Thyroid gland (tissue), 4 donors: ENCODE results near the gene NPBWR2. TPM values are rescaled to one million over a fixed set of nuclear protein-coding genes. Genes with fewer than 3 reads are reported as not detected.

Experiments used
- DNase-seq, 2 donors: peaks; one replicate each; pipeline ENCODE4 v3.0.0-alpha.2; 2019
- H3K27ac ChIP-seq, 3 donors: fragments of 200-600 bp; sonication (generic); 1 replicate in 2 of 3; 2 replicates in 1 of 3; pipeline ENCODE4 v1.5.1; 2016 to 2019; ENCODE audit warnings: mild to moderate bottlenecking in 1 of 3, moderate library complexity in 1 of 3
- H3K27me3 ChIP-seq: fragments of 200-600 bp; sonication (generic); one replicate; pipeline ENCODE4 v1.5.1; 2019
- H3K36me3 ChIP-seq, 2 donors: fragments of 200-600 bp; sonication (generic); one replicate each; pipeline ENCODE4 v1.5.1; 2016 to 2019
- H3K4me1 ChIP-seq, 2 donors: fragments of 200-600 bp; sonication (generic); one replicate each; pipeline ENCODE4 v1.5.1; 2017 to 2019
- H3K4me3 ChIP-seq, 3 donors: fragments of 200-600 bp; sonication (generic); replicated peaks in 1 of 3; 1 replicate in 2 of 3; 2 replicates in 1 of 3; pipeline ENCODE4 v1.5.1; 2016; ENCODE audit warnings: mild to moderate bottlenecking in 1 of 3
- H3K9me3 ChIP-seq: fragments of 200-600 bp; sonication (generic); one replicate; pipeline ENCODE4 v1.5.1; 2017
- CTCF ChIP-seq, 6 experiments: fragments of 200-600 bp in 3 of 6; fragments of 450-650 bp in 3 of 6; sonication (generic) in 3 of 6; IDR thresholded peaks; one replicate each; pipeline ENCODE4 v1.5.1; 2016 to 2019; ENCODE audit warnings: antibody characterized with exemption in 6 of 6, mild to moderate bottlenecking in 2 of 6, inconsistent platforms in 1 of 6, moderate library complexity in 1 of 6
- POLR2A ChIP-seq, 2 donors: fragments of 450-650 bp; IDR thresholded peaks; one replicate each; pipeline ENCODE4 v1.6.1; 2017; ENCODE audit warnings: antibody characterized with exemption in 2 of 2, mild to moderate bottlenecking in 2 of 2, moderate library complexity in 1 of 2
- WGBS, 2 donors: methylation state at CpG; one replicate each; pipeline ENCODE4 v1.1.5; 2017; 5-methylcytosine and 5-hydroxymethylcytosine counted together
- intact Hi-C: fragments of 100-400 bp; cut with DNase I; formaldehyde crosslinking; loops from one replicate; pipeline ENCODE4 v1.15.1; 2023
- total RNA-seq, 4 donors: library from RNA; depleted of rRNA; stranded (reverse); fragments of >200 nt; gene quantifications; one replicate each; pipeline ENCODE4 v1.2.3, GENCODE V29; 2016

The NPBWR2 gene
- total RNA-seq, 4 donors from 2014 or later, result not detected

DNA sequence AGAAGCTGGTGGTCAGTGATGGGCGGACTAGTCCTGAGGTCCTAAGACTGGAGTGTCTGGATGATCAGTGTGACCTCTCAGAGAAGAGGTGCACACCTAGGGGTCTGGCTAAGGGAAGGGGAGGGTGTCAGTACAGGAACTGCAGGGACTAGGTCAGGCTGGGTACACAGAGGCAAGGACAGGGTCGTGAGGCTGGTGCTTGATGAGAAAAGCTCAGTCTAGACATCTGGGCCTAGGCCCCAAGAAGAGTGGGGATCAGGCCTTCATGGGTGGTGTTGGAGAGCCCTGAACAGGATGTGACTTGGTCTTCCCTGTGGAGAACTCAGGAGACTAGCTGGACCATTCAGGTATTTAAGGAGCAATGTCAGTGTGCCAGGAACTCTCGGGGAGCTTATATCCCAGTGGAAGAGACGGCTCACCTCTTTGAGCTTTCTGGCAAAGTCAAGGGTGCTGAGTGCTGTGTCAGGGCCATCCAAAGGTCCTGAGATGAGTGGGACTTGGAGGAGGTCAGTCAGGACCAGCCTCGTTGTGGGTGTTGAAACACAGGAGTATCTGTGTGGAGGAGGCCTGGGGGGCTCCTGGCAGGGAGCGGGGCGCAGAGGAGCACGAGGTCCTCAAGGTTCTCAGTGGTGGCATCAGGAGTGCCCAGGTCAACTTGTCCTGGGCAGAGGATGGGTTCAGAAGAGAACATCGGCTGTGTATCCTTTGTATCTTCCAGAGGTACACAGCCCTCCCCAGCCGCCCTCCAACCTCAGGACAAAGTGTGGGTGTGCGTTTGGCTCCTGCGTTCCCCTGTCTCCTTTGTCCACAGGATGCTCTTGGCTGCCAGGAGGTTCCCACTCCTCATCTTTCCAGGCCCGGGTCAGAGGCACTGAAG, 43.6 kb upstream of the NPBWR2 start:
- Histone ChIP-seq H3K4me1 (no peaks in the 10 kb centered on the region), H3K36me3 (no peaks in the 10 kb centered on the region), H3K27me3 (no peaks in the 10 kb centered on the region), H3K9me3 (no peaks in the 10 kb centered on the region), H3K4me3 (no peak overlapping the region), H3K27ac (no peak overlapping the region)
- WGBS, 2 donors, result 77 to 78% methylated on average over 13 of the region's 13 CpGs
- intact Hi-C loops, result no loop called here
- TF ChIP-seq CTCF (IDR thresholded peaks at IDR 0.05) (no peak), POLR2A (IDR thresholded peaks at IDR 0.05) (no peak)
- DNase-seq, result no peak

GRCh38 chr20:64149809-64150560, 42.6 kb upstream of the NPBWR2 start:
- intact Hi-C loops, result no loop called here
- 92 to 94% methylated on average over 25 of the region's 26 CpGs for WGBS, 2 donors
- Histone ChIP-seq H3K27ac (no peak overlapping the region), H3K4me1 (no peaks in the 10 kb centered on the region), H3K9me3 (no peaks in the 10 kb centered on the region), H3K36me3 (no peaks in the 10 kb centered on the region), H3K27me3 (no peaks in the 10 kb centered on the region), H3K4me3 (no peak overlapping the region)
- DNase-seq, result no peak
- TF ChIP-seq POLR2A (IDR thresholded peaks at IDR 0.05) (no peak), CTCF (IDR thresholded peaks at IDR 0.05) (no peak)

DNA sequence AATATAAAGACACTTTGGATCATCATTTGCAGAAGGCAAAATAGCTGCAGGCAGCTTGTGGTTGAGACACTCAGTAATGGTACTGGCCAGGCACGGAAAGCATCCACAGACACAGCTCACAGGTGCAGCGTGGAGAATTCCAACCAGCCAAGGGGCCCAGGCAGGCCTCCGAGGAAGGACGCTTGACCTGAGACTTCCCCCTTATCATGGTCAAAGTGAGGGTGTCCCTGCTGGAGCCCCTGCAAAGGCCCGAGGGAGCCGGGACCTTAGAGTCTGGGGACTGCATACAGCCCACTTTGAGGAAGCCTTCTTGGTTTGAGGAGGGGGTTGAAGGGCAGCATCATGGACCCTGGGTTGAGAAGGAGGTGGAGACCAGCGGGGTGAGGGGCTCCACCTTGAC, 41.8 kb upstream of the NPBWR2 start:
- Histone ChIP-seq H3K27ac (no peak overlapping the region), H3K9me3 (no peaks in the 10 kb centered on the region), H3K4me1 (no peaks in the 10 kb centered on the region), H3K36me3 (no peaks in the 10 kb centered on the region), H3K4me3 (no peak overlapping the region), H3K27me3 (no peaks in the 10 kb centered on the region)
- TF ChIP-seq CTCF (IDR thresholded peaks at IDR 0.05) (no peak), POLR2A (IDR thresholded peaks at IDR 0.05) (no peak)
- 91 to 92% methylated on average over 7 of the region's 7 CpGs for WGBS, 2 donors
- intact Hi-C loops, result no loop called here
- no peak for DNase-seq

GRCh38 chr20:64148581-64148980, 41.2 kb upstream of the NPBWR2 start:
- H3K27ac ChIP-seq, result no peak overlapping the region
- no peak for DNase-seq
- H3K27me3 ChIP-seq, result no peaks in the 10 kb centered on the region
- intact Hi-C loops, result no loop called here
- H3K4me1 ChIP-seq, result no peaks in the 10 kb centered on the region
- H3K4me3 ChIP-seq, result no peak overlapping the region
- no peak for TF ChIP-seq CTCF (IDR thresholded peaks at IDR 0.05)
- no peak for TF ChIP-seq POLR2A (IDR thresholded peaks at IDR 0.05)
- 83 to 88% methylated on average over 5 of the region's 5 CpGs for WGBS, 2 donors
- no peaks in the 10 kb centered on the region for H3K36me3 ChIP-seq
- no peaks in the 10 kb centered on the region for H3K9me3 ChIP-seq
